Astrocyte (in vitro differentiated cells and primary cell): ENCODE data around the gene RANGAP1. TPM values are rescaled to one million over a fixed set of nuclear protein-coding genes. Genes with fewer than 3 reads are reported as not detected.
A peak's percentile ranks its signal among the peaks of the same experiment; 100 is the strongest.

Experiments used
- DNase-seq: peaks from one replicate; pipeline ENCODE4 v3.0.0-alpha.2; 2010; ENCODE audit warnings: low read depth
- FAIRE-seq: peaks from 2 replicates; lab custom pipeline; 2011; peaks lifted over from hg19 to GRCh38; lab: Jason Lieb, UNC
- H2AFZ ChIP-seq: 2 replicates; pipeline ENCODE4 v1.6.0; 2012; ENCODE audit warnings: low read depth, low read length, inconsistent platforms
- H3K27ac ChIP-seq: 2 replicates; pipeline ENCODE4 v1.5.1; 2011; ENCODE audit warnings: low read depth, low read length, inconsistent platforms
- H3K27me3 ChIP-seq: 2 replicates; pipeline ENCODE4 v1.6.0; 2011; ENCODE audit warnings: low read length, inconsistent platforms; ENCODE audit not compliant: insufficient read depth
- H3K36me3 ChIP-seq: 2 replicates; pipeline ENCODE4 v1.5.1; 2011; ENCODE audit warnings: low read length, inconsistent platforms; ENCODE audit not compliant: insufficient read depth
- H3K4me1 ChIP-seq: 2 replicates; pipeline ENCODE4 v1.5.1; 2011; ENCODE audit warnings: low read length, inconsistent platforms; ENCODE audit not compliant: insufficient read depth
- H3K4me2 ChIP-seq: 2 replicates; pipeline ENCODE4 v1.6.0; 2012; ENCODE audit warnings: low read length, inconsistent platforms
- H3K4me3 ChIP-seq: 2 replicates; pipeline ENCODE4 v1.5.1; 2011; ENCODE audit warnings: low read depth, mild to moderate bottlenecking, low read length, inconsistent platforms; ENCODE audit not compliant: insufficient read depth
- H3K79me2 ChIP-seq: 2 replicates; pipeline ENCODE4 v1.6.0; 2012; ENCODE audit warnings: mild to moderate bottlenecking, low read length, inconsistent platforms; ENCODE audit not compliant: insufficient read depth
- H3K9ac ChIP-seq: 2 replicates; pipeline ENCODE4 v1.6.0; 2012; ENCODE audit warnings: mild to moderate bottlenecking, low read length, inconsistent platforms
- H3K9me3 ChIP-seq: 2 replicates; pipeline ENCODE4 v1.5.1; 2012; ENCODE audit warnings: low read depth, mild to moderate bottlenecking, low read length, inconsistent platforms; ENCODE audit not compliant: insufficient read depth
- H4K20me1 ChIP-seq: 2 replicates; pipeline ENCODE4 v1.6.0; 2012; ENCODE audit warnings: low read length, inconsistent platforms; ENCODE audit not compliant: insufficient read depth
- H3K27ac Mint-ChIP-seq: one replicate; pipeline ENCODE4 v1.8.0; 2021; ENCODE audit warnings: mild to moderate bottlenecking, mixed read lengths; ENCODE audit not compliant: unreplicated experiment
- H3K27me3 Mint-ChIP-seq: one replicate; pipeline ENCODE4 v1.8.0; 2021; ENCODE audit warnings: low read depth, mixed read lengths; ENCODE audit not compliant: unreplicated experiment
- H3K36me3 Mint-ChIP-seq: one replicate; pipeline ENCODE4 v1.8.0; 2021; ENCODE audit warnings: low read depth, mixed read lengths; ENCODE audit not compliant: unreplicated experiment
- H3K4me1 Mint-ChIP-seq: one replicate; pipeline ENCODE4 v1.8.0; 2021; ENCODE audit warnings: low read depth, mixed read lengths; ENCODE audit not compliant: unreplicated experiment
- H3K4me3 Mint-ChIP-seq: one replicate; pipeline ENCODE4 v1.8.0; 2021; ENCODE audit warnings: mild to moderate bottlenecking, moderate library complexity, mixed read lengths; ENCODE audit not compliant: unreplicated experiment
- H3K9me3 Mint-ChIP-seq: one replicate; pipeline ENCODE4 v1.8.0; 2021; ENCODE audit warnings: mild to moderate bottlenecking, mixed read lengths; ENCODE audit not compliant: unreplicated experiment
- EZH2 ChIP-seq: IDR thresholded peaks from 2 replicates; pipeline ENCODE4 v1.6.1; 2012; ENCODE audit warnings: mild to moderate bottlenecking, low read length, inconsistent platforms; ENCODE audit not compliant: insufficient read depth
- total RNA-seq: library from RNA; stranded (reverse); gene quantifications from 2 replicates; pipeline ENCODE4 v1.2.1, GENCODE V29; 2021
- TF ChIP-seq, protein P1 (sequence below): IDR thresholded peaks from 2 replicates; pipeline ENCODE4 v1.5.1; 2011; ENCODE audit warnings: low read depth, mild to moderate bottlenecking, inconsistent platforms, low read length, moderate library complexity; ENCODE audit not compliant: insufficient read depth

RANGAP1 gene
- total RNA-seq, 1 donor from 2014 or later = 77.8 TPM

- H3K4me1 Mint-ChIP-seq = peaks cover 32% of the 10 kb centered on the region
- H3K4me1 ChIP-seq = peaks cover 25% of the 10 kb centered on the region
- peak overlapping the region; percentile 70 for H3K4me2 ChIP-seq
- H3K79me2 ChIP-seq = peaks cover 4% of the 10 kb centered on the region
- H3K27ac ChIP-seq = peak overlapping the region; percentile 77
- no peaks in the 10 kb centered on the region for H3K36me3 Mint-ChIP-seq
- no peaks in the 10 kb centered on the region for H3K36me3 ChIP-seq
- H3K27ac Mint-ChIP-seq = peak overlapping the region; percentile 97
- TF ChIP-seq, protein P1, sequence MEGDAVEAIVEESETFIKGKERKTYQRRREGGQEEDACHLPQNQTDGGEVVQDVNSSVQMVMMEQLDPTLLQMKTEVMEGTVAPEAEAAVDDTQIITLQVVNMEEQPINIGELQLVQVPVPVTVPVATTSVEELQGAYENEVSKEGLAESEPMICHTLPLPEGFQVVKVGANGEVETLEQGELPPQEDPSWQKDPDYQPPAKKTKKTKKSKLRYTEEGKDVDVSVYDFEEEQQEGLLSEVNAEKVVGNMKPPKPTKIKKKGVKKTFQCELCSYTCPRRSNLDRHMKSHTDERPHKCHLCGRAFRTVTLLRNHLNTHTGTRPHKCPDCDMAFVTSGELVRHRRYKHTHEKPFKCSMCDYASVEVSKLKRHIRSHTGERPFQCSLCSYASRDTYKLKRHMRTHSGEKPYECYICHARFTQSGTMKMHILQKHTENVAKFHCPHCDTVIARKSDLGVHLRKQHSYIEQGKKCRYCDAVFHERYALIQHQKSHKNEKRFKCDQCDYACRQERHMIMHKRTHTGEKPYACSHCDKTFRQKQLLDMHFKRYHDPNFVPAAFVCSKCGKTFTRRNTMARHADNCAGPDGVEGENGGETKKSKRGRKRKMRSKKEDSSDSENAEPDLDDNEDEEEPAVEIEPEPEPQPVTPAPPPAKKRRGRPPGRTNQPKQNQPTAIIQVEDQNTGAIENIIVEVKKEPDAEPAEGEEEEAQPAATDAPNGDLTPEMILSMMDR = no peak
- no peak for TF ChIP-seq EZH2
- no peaks in the 10 kb centered on the region for H4K20me1 ChIP-seq
- no peaks in the 10 kb centered on the region for H3K9me3 Mint-ChIP-seq
- H3K4me3 Mint-ChIP-seq = peak overlapping the region; percentile 36
- H2AFZ ChIP-seq = peak overlapping the region; percentile 11
- H3K27me3 ChIP-seq = no peaks in the 10 kb centered on the region
- DNase-seq (peak; percentile 76), FAIRE-seq (no peak)
- H3K9me3 ChIP-seq = no peaks in the 10 kb centered on the region
- H3K4me3 ChIP-seq = no peak overlapping the region
- no peaks in the 10 kb centered on the region for H3K27me3 Mint-ChIP-seq
- H3K9ac ChIP-seq = peak overlapping the region; percentile 67
Measured at GRCh38 chr22:41290262-41291221, 4.6 kb upstream of the RANGAP1 start.

DNA sequence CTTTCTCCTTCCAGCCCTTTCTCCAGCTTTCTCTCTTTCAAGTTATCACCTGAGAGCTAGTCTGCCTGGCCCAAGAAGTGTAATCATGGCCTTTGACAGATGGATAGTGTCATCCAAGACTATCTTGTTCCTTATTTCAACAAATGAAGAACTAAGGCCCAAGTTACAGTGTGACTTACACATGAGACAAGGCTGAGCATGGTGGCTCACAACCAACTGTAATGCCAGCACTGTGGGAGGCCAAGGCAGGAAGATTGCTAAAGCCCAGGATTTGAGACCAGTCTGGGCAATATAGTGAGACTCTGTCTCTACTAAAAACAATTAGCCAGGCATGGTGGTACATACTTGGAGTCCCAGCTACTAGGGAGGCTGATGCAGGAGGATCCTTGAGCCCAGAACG, 3.7 kb upstream of the RANGAP1 start:
- Mint-ChIP-seq H3K27ac (peak overlapping the region; percentile 94), H3K4me3 (peak overlapping the region; percentile 5), H3K9me3 (no peaks in the 10 kb centered on the region), H3K36me3 (no peaks in the 10 kb centered on the region), H3K27me3 (no peaks in the 10 kb centered on the region), H3K4me1 (peaks cover 36% of the 10 kb centered on the region)
- Histone ChIP-seq H3K36me3 (no peaks in the 10 kb centered on the region), H3K9me3 (no peaks in the 10 kb centered on the region), H3K4me2 (peak overlapping the region; percentile 22), H3K9ac (peak overlapping the region; percentile 39), H3K79me2 (peaks cover 12% of the 10 kb centered on the region), H2AFZ (no peak overlapping the region), H3K4me3 (no peak overlapping the region), H3K4me1 (peaks cover 30% of the 10 kb centered on the region), H3K27ac (no peak overlapping the region), H3K27me3 (no peaks in the 10 kb centered on the region), H4K20me1 (no peaks in the 10 kb centered on the region)
- no peak for TF ChIP-seq EZH2
- TF ChIP-seq, protein P1 = no peak
- DNase-seq (no peak), FAIRE-seq (no peak)
